Calu3 (cell line): ENCODE measurements around the gene LINC01488. TPM values are rescaled to one million over a fixed set of nuclear protein-coding genes. Genes with fewer than 3 reads are reported as not detected.

Experiments used
- BruUV-seq: library from RNA; stranded (reverse); fragments of 400-500 nt; replicated peaks from 2 replicates; lab custom pipeline; 2021; lab: Mats Ljungman, UMichigan
- CTCF ChIA-PET: fragments of 300-600 bp; sonication (Branson Sonifier 250); formaldehyde crosslinking; loops from one replicate; lab custom pipeline; 2022; ENCODE audit warnings: antibody characterized with exemption; lab: Charles Lee
- DNase-seq: peaks from one replicate; pipeline ENCODE4 v3.0.0; 2022
- H3K27ac Mint-ChIP-seq: one replicate; pipeline ENCODE4 v1.8.0; 2022; ENCODE audit warnings: mixed read lengths; ENCODE audit not compliant: unreplicated experiment
- H3K27me3 Mint-ChIP-seq: one replicate; pipeline ENCODE4 v1.8.0; 2022; ENCODE audit warnings: mixed read lengths; ENCODE audit not compliant: unreplicated experiment
- H3K36me3 Mint-ChIP-seq: one replicate; pipeline ENCODE4 v1.8.0; 2022; ENCODE audit warnings: mild to moderate bottlenecking, moderate library complexity, mixed read lengths; ENCODE audit not compliant: insufficient read depth, unreplicated experiment
- H3K4me1 Mint-ChIP-seq: one replicate; pipeline ENCODE4 v1.8.0; 2022; ENCODE audit warnings: mild to moderate bottlenecking, low read depth, mixed read lengths; ENCODE audit not compliant: unreplicated experiment
- H3K4me3 Mint-ChIP-seq: one replicate; pipeline ENCODE4 v1.8.0; 2022; ENCODE audit warnings: mild to moderate bottlenecking, low read depth, moderate library complexity, mixed read lengths; ENCODE audit not compliant: unreplicated experiment
- H3K9me3 Mint-ChIP-seq: one replicate; pipeline ENCODE4 v1.8.0; 2022; ENCODE audit warnings: low read depth, mixed read lengths; ENCODE audit not compliant: unreplicated experiment
- intact Hi-C: fragments of 100-400 bp; cut with micrococcal nuclease; formaldehyde crosslinking; loops from one replicate; pipeline ENCODE4 v1.10.0; 2022; ENCODE audit not compliant: unreplicated experiment
- total RNA-seq: library from RNA; stranded (reverse); gene quantifications from 2 replicates; pipeline ENCODE4 v1.2.3, GENCODE V29; 2022
- TF ChIP-seq, protein P1 (sequence below): fragments of 200-600 bp; IDR thresholded peaks from one replicate; pipeline ENCODE4 v1.8.0; 2022; ENCODE audit warnings: antibody characterized with exemption; ENCODE audit not compliant: unreplicated experiment

The LINC01488 gene
- total RNA-seq, 1 experiment from 2014 or later = not detected

- DNase-seq = no peak
- TF ChIP-seq, protein P1, sequence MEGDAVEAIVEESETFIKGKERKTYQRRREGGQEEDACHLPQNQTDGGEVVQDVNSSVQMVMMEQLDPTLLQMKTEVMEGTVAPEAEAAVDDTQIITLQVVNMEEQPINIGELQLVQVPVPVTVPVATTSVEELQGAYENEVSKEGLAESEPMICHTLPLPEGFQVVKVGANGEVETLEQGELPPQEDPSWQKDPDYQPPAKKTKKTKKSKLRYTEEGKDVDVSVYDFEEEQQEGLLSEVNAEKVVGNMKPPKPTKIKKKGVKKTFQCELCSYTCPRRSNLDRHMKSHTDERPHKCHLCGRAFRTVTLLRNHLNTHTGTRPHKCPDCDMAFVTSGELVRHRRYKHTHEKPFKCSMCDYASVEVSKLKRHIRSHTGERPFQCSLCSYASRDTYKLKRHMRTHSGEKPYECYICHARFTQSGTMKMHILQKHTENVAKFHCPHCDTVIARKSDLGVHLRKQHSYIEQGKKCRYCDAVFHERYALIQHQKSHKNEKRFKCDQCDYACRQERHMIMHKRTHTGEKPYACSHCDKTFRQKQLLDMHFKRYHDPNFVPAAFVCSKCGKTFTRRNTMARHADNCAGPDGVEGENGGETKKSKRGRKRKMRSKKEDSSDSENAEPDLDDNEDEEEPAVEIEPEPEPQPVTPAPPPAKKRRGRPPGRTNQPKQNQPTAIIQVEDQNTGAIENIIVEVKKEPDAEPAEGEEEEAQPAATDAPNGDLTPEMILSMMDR = no peak
- CTCF ChIA-PET = no interaction called here
- no peaks in the 10 kb centered on the region for H3K9me3 Mint-ChIP-seq
- intact Hi-C loops = no loop called here
- no peaks in the 10 kb centered on the region for H3K36me3 Mint-ChIP-seq
- no peak overlapping the region for H3K27ac Mint-ChIP-seq
- H3K4me1 Mint-ChIP-seq = peaks cover 22% of the 10 kb centered on the region
- BruUV-seq = no TSS peak
- H3K4me3 Mint-ChIP-seq = no peak overlapping the region
- peaks cover 26% of the 10 kb centered on the region for H3K27me3 Mint-ChIP-seq
Measured at GRCh38 chr11:69542314-69543168, 61.1 kb downstream of the LINC01488 start.

Other genes starting within 250 kb of the LINC01488 start
- 79.9 and 98.4 TPM in 2 replicates for gene MYEOV, start 187.5 kb upstream of the LINC01488 start, total RNA-seq
- gene CCND1, start 159.5 kb downstream of the LINC01488 start, total RNA-seq = 392 and 433 TPM in 2 replicates
- 34.1 and 36.7 TPM in 2 replicates for gene LTO1, start 193.7 kb downstream of the LINC01488 start, total RNA-seq
- gene FGF19, start 222.4 kb downstream of the LINC01488 start, total RNA-seq = 0.73 and 1.4 TPM in 2 replicates